T-helper 9 cell (primary cell): Measurements from ENCODE around the gene TVP23B.
"Not testable (repeated sequence)": the region's sequence is repeated elsewhere in the genome, so short reads cannot be mapped to it uniquely, and the experiment has no call there.

ENCODE experiments used
- DNase-seq: peaks from one replicate; pipeline ENCODE4 v3.0.0-alpha.2; 2020
- total RNA-seq, 2 donors: gene quantifications; one replicate each; lab custom pipeline; 2026; lab: John Stamatoyannopoulos, UW

TVP23B gene
- total RNA-seq = 11.8 to 32.7 reads per million in 2 donors

DNA sequence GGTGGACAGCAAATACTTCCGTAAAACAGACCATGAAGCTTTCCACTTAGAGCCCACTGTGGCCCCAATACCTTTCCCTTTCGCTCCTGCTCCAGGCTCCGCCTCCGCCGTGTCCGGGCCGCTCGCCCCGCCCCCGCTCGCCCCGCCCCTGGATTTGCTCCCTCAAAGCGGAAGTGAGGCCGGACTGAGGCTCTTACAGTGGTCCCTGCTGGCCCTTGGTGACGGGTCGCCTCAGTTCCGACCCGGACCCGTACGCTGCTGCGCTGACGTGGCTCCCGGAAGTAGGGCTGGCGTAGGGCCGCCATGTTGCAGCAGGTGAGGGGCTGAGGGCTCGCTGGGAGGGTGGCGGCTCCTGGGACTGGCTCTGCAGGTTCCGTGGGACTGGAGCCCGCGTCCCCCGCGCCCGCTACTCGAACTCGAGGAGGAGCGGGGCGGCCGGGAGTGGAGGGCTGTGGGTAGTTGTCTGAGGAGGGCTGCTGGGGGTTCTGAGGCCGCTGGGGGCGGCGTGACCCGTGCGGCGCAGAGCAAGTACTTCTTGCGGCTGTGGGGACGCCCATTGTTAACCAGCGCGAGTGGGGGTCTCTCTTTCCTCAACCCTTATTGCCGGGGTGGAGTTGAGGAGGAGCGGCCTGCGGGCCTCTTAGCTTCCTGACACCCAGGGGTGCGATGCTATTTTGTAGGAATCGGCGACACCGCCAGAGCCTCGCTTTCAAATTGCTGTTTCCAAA is at the start of gene TVP23B:
Gene TVP23B (plus strand): TSS at position 193 of the 728 bp plus-strand sequence. CDS start 111 bp downstream, at position 304.
- DNase-seq = peak; percentile 93

DNA sequence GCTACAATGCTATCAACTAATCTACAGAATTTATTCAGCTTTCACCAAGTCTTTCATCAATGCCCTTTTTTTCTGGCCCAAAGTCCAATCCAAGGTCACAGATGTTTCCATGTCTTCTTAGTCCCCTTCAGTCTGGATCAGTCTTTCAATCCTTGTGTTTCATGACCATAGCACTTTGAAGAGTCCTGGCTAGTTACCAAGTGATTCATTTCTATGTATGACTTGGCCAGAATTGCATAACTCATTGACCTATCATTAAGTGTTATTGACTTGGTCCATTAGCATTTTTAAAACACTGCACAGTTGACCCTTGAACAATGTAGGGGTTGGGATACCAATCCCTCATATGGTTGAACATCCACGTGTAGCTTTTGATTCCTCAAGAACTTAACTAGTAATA is 48.5 kb upstream of the TVP23B start:
- DNase-seq = not testable (repeated sequence)

- DNase-seq = not testable (repeated sequence)
Observed at GRCh38 chr17:18733350-18733749, 47.6 kb upstream of the TVP23B start.

DNA sequence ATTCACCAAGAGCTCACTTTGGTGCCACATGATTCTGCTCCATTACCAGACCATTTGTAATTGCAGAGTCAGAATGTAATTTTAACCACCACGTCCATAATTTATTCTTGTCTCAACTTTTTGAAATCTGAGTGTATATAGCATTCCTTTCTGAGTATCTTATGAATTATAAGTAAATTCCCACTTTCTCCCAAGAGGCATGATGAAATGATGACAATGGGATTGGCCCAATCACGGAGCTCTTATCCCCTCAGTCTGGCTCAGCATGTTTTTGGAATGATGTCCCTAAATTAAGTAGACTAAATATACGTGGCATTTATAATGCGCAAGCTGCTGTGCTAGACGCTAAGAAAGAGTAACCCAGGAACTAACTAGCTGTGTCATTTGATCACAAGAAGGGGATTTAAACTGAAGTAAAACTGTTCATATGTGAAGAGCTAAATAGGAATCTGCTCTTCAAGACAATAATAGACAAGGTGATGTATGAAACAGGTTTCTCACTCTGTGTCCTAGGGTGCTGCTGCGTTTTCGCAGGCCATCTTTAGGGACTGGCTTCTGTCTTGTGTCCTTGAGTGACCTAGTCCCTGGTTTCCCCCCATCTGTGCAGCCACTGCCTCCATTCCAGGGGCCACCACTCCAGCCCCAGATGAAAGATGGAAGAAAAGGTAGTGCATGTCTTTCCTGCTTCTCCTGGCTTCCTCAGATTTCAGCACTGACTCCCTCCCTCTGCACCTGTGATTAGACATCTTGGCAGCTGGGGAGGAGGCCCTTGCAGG is 41.2 kb upstream of the TVP23B start:
- DNase-seq = not testable (repeated sequence)

DNA sequence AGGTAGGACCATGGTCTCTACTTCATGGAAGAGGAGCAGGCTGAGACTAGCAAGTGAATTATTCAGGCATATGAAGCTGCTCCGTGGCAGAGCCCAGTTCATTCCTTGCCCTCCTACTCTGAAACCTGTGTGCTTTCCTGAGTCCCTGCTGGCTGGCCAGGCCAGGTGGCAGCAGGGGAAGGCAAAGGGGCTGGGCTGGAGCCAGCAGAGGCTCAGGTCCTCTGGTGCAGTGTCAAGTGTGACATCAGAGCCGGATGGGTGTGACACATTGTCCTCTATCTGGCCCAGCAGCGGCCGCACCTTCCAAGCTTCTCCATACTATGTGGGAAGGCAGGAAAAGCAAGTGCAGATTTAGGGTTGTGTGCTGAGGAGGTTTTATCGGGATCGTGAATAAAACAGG is 39.8 kb upstream of the TVP23B start:
- not testable (repeated sequence) for DNase-seq

DNA sequence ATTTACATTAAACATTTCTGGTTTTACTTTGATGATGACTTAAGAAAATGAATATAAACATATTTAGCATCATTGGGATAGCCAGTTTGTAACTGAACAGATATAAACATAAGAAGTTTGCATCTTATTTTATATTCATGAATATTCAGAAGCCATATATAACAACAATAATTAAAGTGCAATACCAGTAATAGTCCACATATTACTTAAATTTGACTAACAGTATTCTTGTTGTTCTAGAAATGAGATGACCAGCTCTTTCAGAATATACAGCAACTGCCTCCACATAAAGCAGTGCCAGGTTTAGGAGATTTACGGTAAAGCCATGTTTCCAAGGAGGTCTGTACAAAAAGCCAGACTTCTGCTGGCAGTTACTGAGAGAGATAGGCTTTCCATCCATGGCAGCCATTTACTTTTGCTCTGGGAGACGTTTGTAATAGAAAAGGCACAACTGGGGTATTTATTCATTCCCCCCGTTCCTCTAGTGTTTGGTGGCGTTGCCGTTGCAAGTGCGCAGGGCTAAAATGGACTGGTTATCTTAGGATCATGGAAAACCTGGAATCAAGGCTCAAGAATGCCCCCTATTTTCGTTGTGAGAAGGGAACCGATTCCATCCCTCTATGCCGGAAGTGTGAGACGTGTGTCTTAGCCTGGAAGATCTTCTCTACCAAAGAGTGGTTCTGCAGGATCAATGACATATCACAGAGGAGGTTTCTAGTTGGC is 37.1 kb upstream of the TVP23B start, which contains the start of gene FBXW10:
Gene FBXW10 (plus strand): TSS at position 356 of the 723 bp plus-strand sequence. CDS start 191 bp downstream, at position 547.
- DNase-seq = not testable (repeated sequence)

GRCh38 chr17:18744726-18745125 is 36.3 kb upstream of the TVP23B start:
- DNase-seq = not testable (repeated sequence)

- DNase-seq = not testable (repeated sequence)
Observed at GRCh38 chr17:18746551-18746950, 34.4 kb upstream of the TVP23B start.

GRCh38 chr17:18747501-18747900 is 33.5 kb upstream of the TVP23B start:
- DNase-seq = not testable (repeated sequence)

DNA sequence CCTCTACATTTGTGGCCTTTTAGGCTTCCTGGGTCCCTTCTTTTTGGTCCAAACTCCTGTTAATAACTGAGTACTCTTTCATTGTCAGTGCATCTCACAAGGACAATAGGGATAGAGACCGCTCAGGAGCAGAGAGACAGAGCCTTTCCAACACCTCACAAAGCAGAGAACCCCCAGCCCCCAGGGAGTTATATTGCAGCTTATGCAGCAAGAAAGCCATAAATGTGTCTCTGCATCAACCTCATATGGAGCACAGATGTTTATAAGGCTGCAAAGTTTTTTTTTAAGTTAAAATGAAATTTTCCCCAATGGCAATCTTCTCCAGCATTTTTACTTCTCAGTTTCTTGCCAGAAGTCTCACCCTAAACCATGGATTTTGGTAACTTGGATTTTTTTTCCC is 30.7 kb upstream of the TVP23B start:
- not testable (repeated sequence) for DNase-seq

DNA sequence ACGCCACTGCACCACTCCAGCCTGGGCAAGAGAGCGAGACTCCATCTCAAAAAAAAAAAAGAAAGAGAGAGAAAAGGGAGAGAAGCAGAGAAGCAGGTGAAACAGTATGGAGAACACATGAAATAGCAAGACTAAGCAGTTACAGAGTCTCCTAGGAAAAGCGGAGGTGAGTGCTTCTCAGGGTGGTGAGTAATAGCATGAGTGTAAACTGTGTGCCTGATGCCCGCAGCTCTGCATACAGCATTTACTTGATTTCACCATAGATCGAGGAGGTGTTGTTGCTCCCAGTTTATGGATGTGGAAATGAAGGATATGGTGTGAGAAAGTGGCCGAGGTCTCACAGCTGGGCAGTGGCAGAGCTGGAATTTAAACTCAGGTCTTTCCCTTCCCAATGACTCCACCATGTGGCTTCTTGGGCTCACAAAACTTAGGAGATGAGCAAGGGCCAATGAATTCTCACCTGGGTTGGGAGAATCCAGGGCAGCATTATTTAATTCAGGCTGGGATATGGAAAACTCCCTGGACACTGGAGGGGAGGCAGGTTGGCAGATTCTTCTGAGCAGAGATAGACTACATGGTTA is 27.1 kb upstream of the TVP23B start:
- not testable (repeated sequence) for DNase-seq

DNA sequence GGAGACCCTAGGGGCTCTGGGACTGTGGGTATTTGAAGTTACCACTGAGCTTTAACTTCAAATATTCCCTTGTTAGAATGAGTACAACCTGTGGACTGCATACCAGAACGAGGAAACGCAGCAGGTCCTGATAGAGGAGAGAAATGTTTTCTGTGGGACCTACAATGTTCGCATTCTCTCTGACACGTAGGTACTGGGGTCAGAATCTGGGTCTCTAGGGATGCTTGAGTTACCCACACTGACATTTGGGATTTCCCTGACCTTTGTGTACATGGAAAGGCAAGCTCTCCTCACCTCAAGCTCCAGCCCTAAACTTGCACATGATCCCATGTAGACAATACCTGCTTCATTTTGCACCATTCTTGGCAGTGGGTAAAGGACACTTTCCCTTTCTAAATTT is 25.0 kb upstream of the TVP23B start:
- DNase-seq = not testable (repeated sequence)

DNA sequence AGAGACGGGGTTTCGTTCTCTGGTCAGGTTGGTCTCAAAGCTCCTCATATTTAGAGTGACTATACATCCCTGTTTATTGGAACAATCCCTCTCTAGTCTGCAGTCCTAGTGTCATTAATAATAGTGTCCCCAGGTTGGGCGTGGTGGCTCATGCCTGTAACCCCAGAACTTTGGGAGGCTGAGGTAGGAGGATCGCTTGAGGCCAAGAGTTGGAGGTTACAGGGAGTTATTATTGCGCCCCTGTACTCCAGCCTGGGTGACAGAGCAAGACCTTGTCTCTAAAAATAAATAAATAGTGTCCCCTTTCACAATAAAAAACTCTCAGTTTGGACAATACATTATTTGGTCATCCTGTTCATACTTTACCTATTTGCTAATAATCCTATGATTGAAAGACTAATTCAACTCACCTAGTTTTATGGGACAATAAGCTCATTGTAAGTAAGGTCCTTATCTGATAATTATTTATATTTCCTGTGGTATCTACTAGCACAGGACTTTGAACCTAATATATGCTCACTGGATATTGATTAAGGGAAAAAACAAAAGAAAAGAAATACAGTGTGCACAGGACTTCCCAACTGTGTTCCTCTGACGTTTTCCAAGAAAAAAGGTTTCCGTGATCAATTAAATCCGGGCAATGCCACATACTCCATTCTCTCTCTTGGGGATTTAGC is 23.5 kb upstream of the TVP23B start:
- DNase-seq = not testable (repeated sequence)

- DNase-seq = not testable (repeated sequence)
Observed at GRCh38 chr17:18758344-18758743, 22.6 kb upstream of the TVP23B start.

- not testable (repeated sequence) for DNase-seq
Observed at GRCh38 chr17:18760221-18760620, 20.8 kb upstream of the TVP23B start.

DNA sequence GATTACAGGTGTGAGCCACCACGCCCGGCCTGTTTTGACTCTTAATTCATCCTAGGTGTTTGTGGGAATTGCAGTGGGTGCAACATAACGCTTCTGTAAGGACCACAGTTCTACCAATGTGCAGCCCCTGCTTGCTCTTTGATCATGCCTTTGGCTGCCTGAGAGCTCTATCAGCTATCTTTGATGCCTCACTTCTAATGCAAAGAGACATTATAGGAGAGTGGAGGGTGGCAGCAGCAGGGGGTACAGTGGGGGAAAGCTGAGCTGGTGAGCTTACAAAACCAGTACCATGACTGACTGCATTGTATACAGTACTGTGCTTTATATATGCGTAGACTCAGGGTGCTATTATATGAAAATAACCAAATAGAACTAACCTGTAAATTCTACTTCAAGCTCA is 10.4 kb upstream of the TVP23B start:
- DNase-seq = not testable (repeated sequence)

DNA sequence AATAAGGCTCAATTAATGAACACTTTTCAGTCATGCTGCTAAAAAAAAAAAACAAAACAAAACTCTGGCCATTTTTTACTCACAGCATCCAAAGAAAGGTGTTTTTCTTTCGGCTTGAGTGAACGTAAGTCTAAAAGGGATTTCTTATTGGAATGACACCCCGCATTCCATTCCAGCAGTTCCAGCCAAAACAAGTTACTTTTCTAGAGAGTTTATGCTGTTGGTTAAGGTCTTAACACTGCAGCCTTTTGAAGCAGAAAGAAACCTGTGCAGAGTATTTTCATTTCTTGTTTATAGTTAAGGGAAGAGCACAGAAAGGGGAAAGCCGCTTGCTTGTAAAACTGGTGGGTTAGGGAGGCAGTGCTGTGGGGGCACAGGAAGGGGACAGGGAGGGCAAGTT is 9.9 kb upstream of the TVP23B start:
- not testable (repeated sequence) for DNase-seq

DNA sequence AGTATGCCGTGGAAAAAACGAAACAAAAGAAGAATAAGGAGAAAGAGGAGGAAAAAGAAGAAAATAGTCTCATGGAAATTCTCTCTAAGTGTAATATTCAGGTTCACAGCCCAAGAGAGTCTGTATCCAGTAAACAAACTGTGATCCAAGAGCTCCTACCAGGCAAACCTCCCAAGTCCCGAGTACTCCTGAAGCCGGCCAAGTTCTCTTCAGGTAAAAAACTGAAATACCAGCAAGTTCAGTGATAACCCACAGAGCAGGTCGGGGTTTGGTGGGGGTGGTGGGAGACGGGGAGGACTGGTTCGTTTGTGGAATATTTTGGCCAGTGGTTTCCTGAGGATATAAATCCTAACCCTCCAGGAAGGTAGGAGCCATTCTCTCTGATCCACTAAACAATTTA is 8.5 kb upstream of the TVP23B start:
- DNase-seq = no peak

- not testable (repeated sequence) for DNase-seq
Observed at GRCh38 chr17:18781805-18782204, 822 bp downstream of the TVP23B start.

GRCh38 chr17:18785933-18786332 is 5.0 kb downstream of the TVP23B start:
- not testable (repeated sequence) for DNase-seq

- DNase-seq = not testable (repeated sequence)
Observed at GRCh38 chr17:18786890-18787289, 5.9 kb downstream of the TVP23B start.

GRCh38 chr17:18791402-18791801 is 10.4 kb downstream of the TVP23B start:
- DNase-seq = not testable (repeated sequence)
